HepG2 (cell line): ENCODE data around the gene RPAP2. TPM values are rescaled to one million over a fixed set of nuclear protein-coding genes. Genes with fewer than 3 reads are reported as not detected.

ENCODE experiments used
- AFF4 ChIP-seq: sonication (generic); formaldehyde crosslinking; IDR thresholded peaks from 2 replicates; pipeline ENCODE4 v1.4.0; 2020; ENCODE audit warnings: missing genetic modification reagents
- FOXM1 ChIP-seq: sonication (generic); formaldehyde crosslinking; IDR thresholded peaks from 2 replicates; pipeline ENCODE4 v1.5.0; 2020; ENCODE audit warnings: missing genetic modification reagents
- GPN1 ChIP-seq: sonication (generic); formaldehyde crosslinking; IDR thresholded peaks from 2 replicates; pipeline ENCODE4 v1.5.1; 2020; ENCODE audit warnings: missing genetic modification reagents, borderline replicate concordance
- NFYB ChIP-seq: sonication (generic); formaldehyde crosslinking; IDR thresholded peaks from 2 replicates; pipeline ENCODE4 v1.4.0; 2020; ENCODE audit warnings: missing genetic modification reagents
- NR3C1 ChIP-seq: sonication (generic); formaldehyde crosslinking; IDR thresholded peaks from 2 replicates; pipeline ENCODE4 v1.4.0; 2020; ENCODE audit warnings: missing genetic modification reagents
- PHF20 ChIP-seq: sonication (generic); formaldehyde crosslinking; IDR thresholded peaks from 2 replicates; pipeline ENCODE4 v1.5.0; 2020; ENCODE audit warnings: mild to moderate bottlenecking, missing genetic modification reagents
- POLR2G ChIP-seq: fragments of 200-400 bp; formaldehyde crosslinking; IDR thresholded peaks from 2 replicates; pipeline ENCODE4 v1.6.1; 2018; ENCODE audit warnings: mild to moderate bottlenecking, low read depth, low read length, moderate library complexity
- REL ChIP-seq: sonication (generic); formaldehyde crosslinking; conservative IDR thresholded peaks from 2 replicates; pipeline ENCODE4 v1.8.0; 2022; ENCODE audit warnings: mild to moderate bottlenecking, missing genetic modification reagents, moderate library complexity
- SALL1 ChIP-seq: sonication (generic); formaldehyde crosslinking; IDR thresholded peaks from 2 replicates; pipeline ENCODE4 v1.8.0; 2022; ENCODE audit warnings: mild to moderate bottlenecking, missing genetic modification reagents
- SMARCE1 ChIP-seq: fragments of 450-650 bp; IDR thresholded peaks from 2 replicates; pipeline ENCODE4 v1.6.1; 2017; ENCODE audit warnings: borderline replicate concordance
- THYN1 ChIP-seq: sonication (generic); formaldehyde crosslinking; IDR thresholded peaks from 2 replicates; pipeline ENCODE4 v1.8.1; 2023; ENCODE audit warnings: low read depth, mild to moderate bottlenecking, moderate library complexity, missing genetic modification reagents, borderline replicate concordance
- XRCC5 ChIP-seq: fragments of 200-400 bp; formaldehyde crosslinking; optimal IDR thresholded peaks from 2 replicates; pipeline ENCODE3; 2017; ENCODE audit warnings: mild to moderate bottlenecking, low read length
- ZBTB49 ChIP-seq: sonication (generic); formaldehyde crosslinking; IDR thresholded peaks from 2 replicates; pipeline ENCODE4 v1.4.0; 2020; ENCODE audit warnings: missing genetic modification reagents, borderline replicate concordance
- ZNF205 ChIP-seq: IDR thresholded peaks from 2 replicates; pipeline ENCODE4 v1.6.1; 2018; ENCODE audit warnings: missing biosample characterization, missing genetic modification reagents
- ZNF354B ChIP-seq: sonication (generic); formaldehyde crosslinking; IDR thresholded peaks from 2 replicates; pipeline ENCODE4 v1.8.0; 2022; ENCODE audit warnings: mild to moderate bottlenecking, missing genetic modification reagents
- ZNF362 ChIP-seq: sonication (generic); formaldehyde crosslinking; IDR thresholded peaks from 2 replicates; pipeline ENCODE4 v1.4.0; 2020; ENCODE audit warnings: missing genetic modification reagents, mild to moderate bottlenecking, borderline replicate concordance
- ZNF574 ChIP-seq: sonication (generic); formaldehyde crosslinking; IDR thresholded peaks from 2 replicates; pipeline ENCODE4 v1.4.0; 2020; ENCODE audit warnings: missing genetic modification reagents
- ZNF589 ChIP-seq: sonication (generic); formaldehyde crosslinking; conservative IDR thresholded peaks from 2 replicates; pipeline ENCODE4 v1.8.0; 2022; ENCODE audit warnings: mild to moderate bottlenecking, moderate library complexity, missing genetic modification reagents
- ZNF644 ChIP-seq: IDR thresholded peaks from 2 replicates; pipeline ENCODE4 v1.6.1; 2016; ENCODE audit warnings: low read depth
- ZNF672 ChIP-seq: sonication (generic); formaldehyde crosslinking; IDR thresholded peaks from 2 replicates; pipeline ENCODE4 v1.8.1; 2022; ENCODE audit warnings: missing genetic modification reagents
- ZNF879 ChIP-seq: sonication (generic); formaldehyde crosslinking; IDR thresholded peaks from 2 replicates; pipeline ENCODE4 v1.8.1; 2023; ENCODE audit warnings: missing genetic modification reagents
- polyA plus RNA-seq, 8 experiments: library from polyadenylated mRNA; depleted of rRNA in 3 of 8; stranded (reverse) in 7 of 8; unstranded in 1 of 8; fragments of >200 nt; fragmentation: Illumina TruSeq in 4 of 8; extraction: Trizol in 4 of 8; gene quantifications; 2 replicates each; pipeline versions ENCODE4 v1.2.1 to v1.2.3, GENCODE V29; 2011 to 2016; ENCODE audit warnings: low read depth in 4 of 8, missing spikeins in 1 of 8, mixed read lengths in 1 of 8; ENCODE audit not compliant: insufficient read depth in 1 of 8
- total RNA-seq, 5 experiments: library from RNA; depleted of rRNA; stranded (reverse); fragments of >200 nt; fragmentation: Illumina TruSeq; extraction: Trizol; gene quantifications; 2 replicates each; pipeline ENCODE4 v1.2.3, GENCODE V29; 2016; ENCODE audit warnings: low read depth in 1 of 5

RPAP2 gene
- total and polyA plus RNA-seq, 2 of the 13 experiments (the other 11 are each of a cell fraction or from before 2014, with no cell fraction given): 10.0 to 34.8 TPM

- no peak for TF ChIP-seq AFF4 (CRISPR knock-in tag)
- TF ChIP-seq NR3C1 (CRISPR knock-in tag): no peak
- TF ChIP-seq ZNF354B (CRISPR knock-in tag): peak; percentile 63; the same call in 1 of the 2 replicates
- no peak for TF ChIP-seq ZNF879 (CRISPR knock-in tag)
- no peak for TF ChIP-seq ZNF589 (CRISPR knock-in tag)
- no peak for TF ChIP-seq ZNF672 (CRISPR knock-in tag)
- TF ChIP-seq NFYB (CRISPR knock-in tag): no peak
- TF ChIP-seq XRCC5: peak; percentile 40
- peak; percentile 80 for TF ChIP-seq ZNF574
- TF ChIP-seq SALL1 (CRISPR knock-in tag): peak; percentile 92
- no peak for TF ChIP-seq SMARCE1
- TF ChIP-seq PHF20 (CRISPR knock-in tag): peak; percentile 91
- TF ChIP-seq ZBTB49 (CRISPR knock-in tag): no peak
- no peak for TF ChIP-seq ZNF644 (CRISPR knock-in tag)
- TF ChIP-seq GPN1: no peak
- TF ChIP-seq POLR2G: peak; percentile 94
- no peak for TF ChIP-seq ZNF362
- no peak for TF ChIP-seq REL (CRISPR knock-in tag)
- TF ChIP-seq FOXM1 (CRISPR knock-in tag): no peak
- 0 out of 2 replicates have a peak, but pooled peaks have one; percentile 32 for TF ChIP-seq THYN1 (CRISPR knock-in tag)
- TF ChIP-seq ZNF205 (CRISPR knock-in tag): peak; percentile 71
Observed at GRCh38 chr1:92441697-92442342, 143.0 kb downstream of the RPAP2 start (continued).
